Bone marrow (tissue), 2 donors: ENCODE measurements around the gene AMN1.
A peak's percentile ranks its signal among the peaks of the same experiment; 100 is the strongest.
"Not testable (repeated sequence)": the region's sequence is repeated elsewhere in the genome, so short reads cannot be mapped to it uniquely, and the experiment has no call there.

ENCODE experiments used
- DNase-seq, 2 donors: peaks; one replicate each; lab custom pipeline; 2025; lab: John Stamatoyannopoulos, UW

Gene AMN1

GRCh38 chr12:31733549-31734432 is 5.0 kb upstream of the AMN1 start:
- not testable (repeated sequence) for DNase-seq

GRCh38 chr12:31732926-31733548 is 4.2 kb upstream of the AMN1 start:
- DNase-seq, result peak in 1 of 2 donors; percentile 51

GRCh38 chr12:31731203-31731602 is 2.4 kb upstream of the AMN1 start:
- not testable (repeated sequence) for DNase-seq

GRCh38 chr12:31729705-31730104 is 884 bp upstream of the AMN1 start:
- DNase-seq, result no peak

- DNase-seq, result no peak
Observed at GRCh38 chr12:31728289-31728916, 418 bp downstream of the AMN1 start.

- no peak for DNase-seq
Observed at GRCh38 chr12:31727192-31727591, 1.6 kb downstream of the AMN1 start.

- DNase-seq, result peak in 1 of 2 donors; percentile 43
Observed at GRCh38 chr12:31726575-31726974, 2.2 kb downstream of the AMN1 start.

GRCh38 chr12:31724557-31724956 is 4.3 kb downstream of the AMN1 start:
- no peak for DNase-seq

GRCh38 chr12:31722580-31722979 is 6.2 kb downstream of the AMN1 start:
- no peak for DNase-seq

- DNase-seq, result not testable (repeated sequence)
Observed at GRCh38 chr12:31718542-31719198, 10.2 kb downstream of the AMN1 start.

- DNase-seq, result not testable (repeated sequence)
Observed at GRCh38 chr12:31716998-31717397, 11.8 kb downstream of the AMN1 start.

- peak in 1 of 2 donors; percentile 96 for DNase-seq
Observed at GRCh38 chr12:31715283-31715825, 13.5 kb downstream of the AMN1 start.

- DNase-seq, result no peak
Observed at GRCh38 chr12:31714406-31715271, 14.2 kb downstream of the AMN1 start.

GRCh38 chr12:31712877-31713276 is 15.9 kb downstream of the AMN1 start:
- DNase-seq, result no peak

- DNase-seq, result no peak
Observed at GRCh38 chr12:31710021-31710818, 18.6 kb downstream of the AMN1 start.

- not testable (repeated sequence) for DNase-seq
Observed at GRCh38 chr12:31708118-31708517, 20.7 kb downstream of the AMN1 start.

GRCh38 chr12:31705621-31706020 is 23.2 kb downstream of the AMN1 start:
- DNase-seq, result no peak

GRCh38 chr12:31702047-31702446 is 26.8 kb downstream of the AMN1 start:
- no peak for DNase-seq

GRCh38 chr12:31689921-31690320 is 38.9 kb downstream of the AMN1 start:
- DNase-seq, result not testable (repeated sequence)

- DNase-seq, result peak; percentile 14 to 92
Observed at GRCh38 chr12:31687101-31687527, 41.7 kb downstream of the AMN1 start.
